Measurements from ENCODE around the gene SPATS2. TPM values are rescaled to one million over a fixed set of nuclear protein-coding genes. Genes with fewer than 3 reads are reported as not detected.
A peak's percentile ranks its signal among the peaks of the same experiment; 100 is the strongest.

Gene SPATS2
- total and polyA plus RNA-seq, 2 donors from 2014 or later = 10.0 to 23.7 TPM

- FAIRE-seq (no peak), DNase-seq (peak in 1 of 5 donors; percentile 37)
- intact Hi-C loops (cut with DNase I) = no loop called here
Measured at GRCh38 chr12:49562831-49563230, 195.6 kb downstream of the SPATS2 start.

GRCh38 chr12:49563951-49564685 lies 196.9 kb downstream of the SPATS2 start:
- Histone ChIP-seq H3K9ac (ENCODE audit: low read length in 3 of 3) (no peak overlapping the region), H3K9me3 (ENCODE audit: control insufficient read depth in 2 of 3, insufficient read depth in 1 of 3, low read length in 3 of 3) (no peaks in the 10 kb centered on the region), H3K36me3 (ENCODE audit: control insufficient read depth in 2 of 3, insufficient read depth in 3 of 3, low read length in 3 of 3) (peaks cover 3 to 53% (median 34%) of the 10 kb centered on the region in 3 donors), H3K4me3 (ENCODE audit: low read length in 3 of 3) (no peak overlapping the region), H3K27me3 (ENCODE audit: control insufficient read depth, insufficient read depth, low read length) (no peaks in the 10 kb centered on the region), H3K4me1 (ENCODE audit: control insufficient read depth in 2 of 3, insufficient read depth in 2 of 3, low read depth in 1 of 3, low read length in 3 of 3) (peaks cover 0 to 13% (median 7%) of the 10 kb centered on the region in 3 donors), H3K27ac (ENCODE audit: low read depth in 2 of 2, low read length in 2 of 2) (no peak overlapping the region)
- DNase-seq = peak in 1 of 5 donors; percentile 36
- no peak for FAIRE-seq
- intact Hi-C loops (cut with DNase I) = no loop called here
- TF ChIP-seq CTCF (IDR thresholded peaks at IDR 0.05; ENCODE audit: borderline replicate concordance, extremely low read depth, insufficient read depth) = no peak

More at GRCh38 chr12:49562831-49563230, 195.6 kb downstream of the SPATS2 start:
- H3K27ac ChIP-seq (ENCODE audit: low read depth in 2 of 2, low read length in 2 of 2) = no peak overlapping the region
- no peaks in the 10 kb centered on the region for H3K27me3 ChIP-seq (ENCODE audit: control insufficient read depth, insufficient read depth, low read length)
- TF ChIP-seq CTCF (IDR thresholded peaks at IDR 0.05; ENCODE audit: borderline replicate concordance, extremely low read depth, insufficient read depth) = no peak
- peaks cover 0 to 11% (median 7%) of the 10 kb centered on the region in 3 donors for H3K4me1 ChIP-seq (ENCODE audit: control insufficient read depth in 2 of 3, insufficient read depth in 2 of 3, low read depth in 1 of 3, low read length in 3 of 3)
- H3K9me3 ChIP-seq (ENCODE audit: control insufficient read depth in 2 of 3, insufficient read depth in 1 of 3, low read length in 3 of 3) = no peaks in the 10 kb centered on the region
- H3K9ac ChIP-seq (ENCODE audit: low read length in 3 of 3) = no peak overlapping the region
- no peak overlapping the region for H3K4me3 ChIP-seq (ENCODE audit: low read length in 3 of 3)
- peaks cover 3 to 59% (median 43%) of the 10 kb centered on the region in 3 donors for H3K36me3 ChIP-seq (ENCODE audit: control insufficient read depth in 2 of 3, insufficient read depth in 3 of 3, low read length in 3 of 3)

GRCh38 chr12:49564686-49565405 lies 197.6 kb downstream of the SPATS2 start:
- peaks cover 3 to 46% (median 27%) of the 10 kb centered on the region in 3 donors for H3K36me3 ChIP-seq (ENCODE audit: control insufficient read depth in 2 of 3, insufficient read depth in 3 of 3, low read length in 3 of 3)
- no peak overlapping the region for H3K27ac ChIP-seq (ENCODE audit: low read depth in 2 of 2, low read length in 2 of 2)
- H3K9me3 ChIP-seq (ENCODE audit: control insufficient read depth in 2 of 3, insufficient read depth in 1 of 3, low read length in 3 of 3) = no peaks in the 10 kb centered on the region
- H3K4me1 ChIP-seq (ENCODE audit: control insufficient read depth in 2 of 3, insufficient read depth in 2 of 3, low read depth in 1 of 3, low read length in 3 of 3) = peaks cover 0 to 13% (median 7%) of the 10 kb centered on the region in 3 donors
- no peak overlapping the region for H3K4me3 ChIP-seq (ENCODE audit: low read length in 3 of 3)
- H3K9ac ChIP-seq (ENCODE audit: low read length in 3 of 3) = no peak overlapping the region
- TF ChIP-seq CTCF (IDR thresholded peaks at IDR 0.05; ENCODE audit: borderline replicate concordance, extremely low read depth, insufficient read depth) = no peak
- no peak for FAIRE-seq
- intact Hi-C loops (cut with DNase I) = no loop called here
- H3K27me3 ChIP-seq (ENCODE audit: control insufficient read depth, insufficient read depth, low read length) = no peaks in the 10 kb centered on the region
- DNase-seq = peak in 1 of 5 donors; percentile 51

Data from kidney (tissue), 14 donors.